GM18909 (cell line): ENCODE results near the gene TTC39A.

ENCODE experiments used
- ATAC-seq: cut with Tn5 transposase; IDR thresholded peaks from one replicate; pipeline ENCODE4 v1.9.1; 2021; ENCODE audit warnings: mild to moderate bottlenecking; ENCODE audit not compliant: unreplicated experiment, poor library complexity

The TTC39A gene

GRCh38 chr1:51237351-51238033 is 92.9 kb downstream of the TTC39A start:
- ATAC-seq: no peak
